MCF 10A (cell line): Measurements from ENCODE around the gene ATP5MG. TPM values are rescaled to one million over a fixed set of nuclear protein-coding genes. Genes with fewer than 3 reads are reported as not detected.

ENCODE experiments used
- BruUV-seq: library from RNA; stranded (reverse); fragments of 400-500 nt; replicated peaks from 2 replicates; lab custom pipeline; 2021; lab: Mats Ljungman, UMichigan
- CTCF ChIA-PET: fragments of 300-600 bp; sonication (Branson Sonifier 250); formaldehyde crosslinking; extraction: SDS; loops from one replicate; lab custom pipeline; 2021; ENCODE audit warnings: antibody characterized with exemption, inconsistent platforms; lab: Yijun Ruan, JAX
- POLR2A ChIA-PET: fragments of 300-600, 350-650 bp; sonication (Branson Sonifier 250); formaldehyde crosslinking; extraction: SDS; loops from one replicate; lab custom pipeline; 2020; ENCODE audit warnings: antibody characterized with exemption, inconsistent platforms; lab: Yijun Ruan, JAX
- DNase-seq: peaks from one replicate; pipeline ENCODE4 v3.0.0-alpha.2; 2018; ENCODE audit not compliant: unreplicated experiment
- H3K27ac Mint-ChIP-seq: one replicate; pipeline ENCODE4 v1.8.0; 2022; ENCODE audit warnings: mild to moderate bottlenecking, low read depth, mixed read lengths; ENCODE audit not compliant: unreplicated experiment
- H3K27me3 Mint-ChIP-seq: one replicate; pipeline ENCODE4 v1.8.0; 2022; ENCODE audit warnings: mixed read lengths; ENCODE audit not compliant: insufficient read depth, unreplicated experiment
- H3K36me3 Mint-ChIP-seq: one replicate; pipeline ENCODE4 v1.8.0; 2022; ENCODE audit warnings: mild to moderate bottlenecking, moderate library complexity, mixed read lengths; ENCODE audit not compliant: insufficient read depth, unreplicated experiment
- H3K4me1 Mint-ChIP-seq: one replicate; pipeline ENCODE4 v1.8.0; 2022; ENCODE audit warnings: mixed read lengths; ENCODE audit not compliant: insufficient read depth, unreplicated experiment
- H3K4me3 Mint-ChIP-seq: one replicate; pipeline ENCODE4 v1.8.0; 2022; ENCODE audit warnings: mild to moderate bottlenecking, moderate library complexity, mixed read lengths; ENCODE audit not compliant: unreplicated experiment
- H3K9me3 Mint-ChIP-seq: one replicate; pipeline ENCODE4 v1.8.0; 2022; ENCODE audit warnings: mixed read lengths; ENCODE audit not compliant: unreplicated experiment
- intact Hi-C: fragments of 100-400 bp; cut with micrococcal nuclease; formaldehyde crosslinking; loops from 2 replicates; pipeline ENCODE4 v1.14.1; 2022
- total RNA-seq: library from RNA; stranded (reverse); gene quantifications from 2 replicates; pipeline ENCODE4 v1.2.3, GENCODE V29; 2022
- TF ChIP-seq, protein P1 (sequence below): fragments of 200-600 bp; IDR thresholded peaks from one replicate; pipeline ENCODE4 v1.8.0; 2022; ENCODE audit warnings: antibody characterized with exemption, mild to moderate bottlenecking; ENCODE audit not compliant: unreplicated experiment

ATP5MG gene
- total RNA-seq, 1 experiment from 2014 or later: 210 TPM

DNA sequence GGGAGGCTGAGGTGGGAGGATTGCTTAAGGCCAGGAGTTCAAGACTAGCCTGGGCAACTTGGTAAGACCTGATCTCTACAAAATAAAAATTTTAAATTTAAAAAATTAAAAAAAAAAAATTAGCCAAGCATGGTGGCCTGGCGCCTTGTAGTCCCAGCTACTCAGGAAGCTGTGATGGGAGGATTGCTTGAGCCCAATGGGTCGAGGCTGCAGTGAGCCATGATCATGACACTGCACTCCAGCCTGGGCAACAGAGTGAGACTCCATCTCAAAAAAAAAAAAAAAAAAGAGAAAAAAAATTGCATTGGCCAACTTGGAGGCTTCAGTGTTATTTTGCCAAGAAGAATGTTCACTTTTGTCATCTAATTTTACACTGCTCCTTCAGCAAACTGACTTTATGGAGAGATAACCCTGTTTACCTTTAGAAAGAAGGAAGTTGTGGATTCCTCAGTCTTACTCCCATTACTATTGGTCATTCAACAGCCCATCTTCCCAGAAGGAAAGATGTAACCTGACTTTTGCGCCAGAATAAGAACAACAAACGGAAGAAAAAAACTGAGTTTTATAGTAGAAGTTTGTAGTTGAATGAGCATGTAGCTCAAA lies 48.0 kb downstream of the ATP5MG start:
- intact Hi-C loops: no loop called here
- Mint-ChIP-seq H3K9me3 (no peaks in the 10 kb centered on the region), H3K4me1 (peaks cover 32% of the 10 kb centered on the region), H3K27me3 (no peaks in the 10 kb centered on the region), H3K36me3 (peaks cover 18% of the 10 kb centered on the region), H3K27ac (no peak overlapping the region), H3K4me3 (no peak overlapping the region)
- ChIA-PET POLR2A (interaction anchor here (1.4 to 1.9 kb wide), 2 partner anchors 11 to 47 kb away, joined by 3 to 6 read pairs; no protein-coding TSS in a partner anchor), CTCF (no interaction called here)
- BruUV-seq: no TSS peak
- TF ChIP-seq, protein P1, sequence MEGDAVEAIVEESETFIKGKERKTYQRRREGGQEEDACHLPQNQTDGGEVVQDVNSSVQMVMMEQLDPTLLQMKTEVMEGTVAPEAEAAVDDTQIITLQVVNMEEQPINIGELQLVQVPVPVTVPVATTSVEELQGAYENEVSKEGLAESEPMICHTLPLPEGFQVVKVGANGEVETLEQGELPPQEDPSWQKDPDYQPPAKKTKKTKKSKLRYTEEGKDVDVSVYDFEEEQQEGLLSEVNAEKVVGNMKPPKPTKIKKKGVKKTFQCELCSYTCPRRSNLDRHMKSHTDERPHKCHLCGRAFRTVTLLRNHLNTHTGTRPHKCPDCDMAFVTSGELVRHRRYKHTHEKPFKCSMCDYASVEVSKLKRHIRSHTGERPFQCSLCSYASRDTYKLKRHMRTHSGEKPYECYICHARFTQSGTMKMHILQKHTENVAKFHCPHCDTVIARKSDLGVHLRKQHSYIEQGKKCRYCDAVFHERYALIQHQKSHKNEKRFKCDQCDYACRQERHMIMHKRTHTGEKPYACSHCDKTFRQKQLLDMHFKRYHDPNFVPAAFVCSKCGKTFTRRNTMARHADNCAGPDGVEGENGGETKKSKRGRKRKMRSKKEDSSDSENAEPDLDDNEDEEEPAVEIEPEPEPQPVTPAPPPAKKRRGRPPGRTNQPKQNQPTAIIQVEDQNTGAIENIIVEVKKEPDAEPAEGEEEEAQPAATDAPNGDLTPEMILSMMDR: no peak
- no peak for DNase-seq

DNA sequence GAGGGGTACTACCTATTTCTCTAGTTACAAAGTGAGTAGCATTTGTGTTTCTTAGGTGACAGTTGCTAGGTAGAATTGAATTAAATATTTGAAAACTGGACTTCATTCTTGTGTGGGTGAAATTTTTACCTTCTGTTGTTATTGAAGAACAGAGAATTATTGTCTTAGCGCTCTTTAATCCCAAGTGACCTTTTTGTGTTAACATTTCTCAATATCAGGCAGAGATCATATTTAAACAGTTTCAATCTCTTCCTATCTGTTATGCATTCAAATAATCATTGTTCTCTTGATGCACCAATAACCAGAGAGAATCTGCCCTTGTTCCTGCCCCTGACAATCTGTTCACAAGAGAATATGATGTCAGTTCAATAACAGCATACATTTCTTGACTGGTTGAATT lies 49.0 kb downstream of the ATP5MG start:
- DNase-seq: no peak
- Mint-ChIP-seq H3K4me3 (no peak overlapping the region), H3K27ac (no peak overlapping the region), H3K9me3 (no peaks in the 10 kb centered on the region), H3K4me1 (peaks cover 32% of the 10 kb centered on the region), H3K36me3 (peaks cover 18% of the 10 kb centered on the region), H3K27me3 (no peaks in the 10 kb centered on the region)
- CTCF ChIA-PET: no interaction called here
- POLR2A ChIA-PET: interaction anchor here (1.4 kb wide), 2 partner anchors 10 to 20 kb away, joined by 3 to 6 read pairs; no protein-coding TSS in a partner anchor
- TF ChIP-seq, protein P1: no peak
- BruUV-seq: no TSS peak
- intact Hi-C loops: no loop called here

Other genes starting within 250 kb of the ATP5MG start
- 0.32 TPM in 1 of 2 replicates, not detected in the other for gene SCN4B, start 248.8 kb upstream of the ATP5MG start, total RNA-seq
- gene SCN2B, start 225.0 kb upstream of the ATP5MG start, total RNA-seq: not detected in 2 replicates
- gene JAML, start 176.6 kb upstream of the ATP5MG start, total RNA-seq: 0.10 TPM in 1 of 2 replicates, not detected in the other
- gene MPZL3, start 149.2 kb upstream of the ATP5MG start, total RNA-seq: 11.9 and 17.7 TPM in 2 replicates
- 7.0 and 13.7 TPM in 2 replicates for gene MPZL2, start 137.3 kb upstream of the ATP5MG start, total RNA-seq
- not detected in 2 replicates for gene CD3E, start 96.9 kb upstream of the ATP5MG start, total RNA-seq
- gene CD3D, start 58.9 kb upstream of the ATP5MG start, total RNA-seq: not detected in 2 replicates
- gene CD3G, start 57.3 kb upstream of the ATP5MG start, total RNA-seq: not detected in 2 replicates
- 41.0 and 47.7 TPM in 2 replicates for gene UBE4A, start 42.0 kb upstream of the ATP5MG start, total RNA-seq
- gene KMT2A, start 34.9 kb downstream of the ATP5MG start, total RNA-seq: 52.0 and 62.9 TPM in 2 replicates
- gene TTC36, start 125.9 kb downstream of the ATP5MG start, total RNA-seq: 0.52 and 0.63 TPM in 2 replicates
- gene TMEM25, start 129.6 kb downstream of the ATP5MG start, total RNA-seq: 0.79 and 0.91 TPM in 2 replicates
- 21.3 and 24.3 TPM in 2 replicates for gene IFT46, start 164.3 kb downstream of the ATP5MG start, total RNA-seq
- 157 and 164 TPM in 2 replicates for gene ARCN1, start 170.8 kb downstream of the ATP5MG start, total RNA-seq
- 31.1 and 36.2 TPM in 2 replicates for gene PHLDB1, start 206.0 kb downstream of the ATP5MG start, total RNA-seq